SK-N-SH (cell line): ENCODE data around the gene PRKCA. TPM values are rescaled to one million over a fixed set of nuclear protein-coding genes. Genes with fewer than 3 reads are reported as not detected.

Source experiments
- CTCF ChIA-PET: fragments of 300-600, 350-600 bp; formaldehyde crosslinking; extraction: SDS; loops from one replicate; lab custom pipeline; 2021; lab: Yijun Ruan, JAX
- POLR2A ChIA-PET: fragments of 350-600 bp; sonication (Branson Sonifier 250); formaldehyde crosslinking; extraction: SDS; loops from one replicate; lab custom pipeline; 2020; ENCODE audit warnings: antibody characterized with exemption, inconsistent platforms; lab: Yijun Ruan, JAX
- DNase-seq: peaks from one replicate; pipeline ENCODE4 v3.0.0; 2012
- H2AFZ ChIP-seq: fragments of 200-600 bp; sonication (generic); 2 replicates; pipeline ENCODE4 v1.8.1; 2016; ENCODE audit warnings: antibody characterized with exemption, mild to moderate bottlenecking, low read depth
- H3F3A ChIP-seq: fragments of 200-600 bp; sonication (generic); replicated peaks from 2 replicates; pipeline ENCODE3; 2016; ENCODE audit warnings: antibody characterized with exemption, mild to moderate bottlenecking; ENCODE audit not compliant: insufficient read depth
- H3K27ac ChIP-seq, 2 experiments: fragments of 200-500 bp in 1 of 2; fragments of 200-600 bp in 1 of 2; sonication (Bioruptor generic) in 1 of 2; sonication (generic), shearing (Covaris generic) in 1 of 2; 2 replicates each; pipeline versions ENCODE4 v1.5.1 to v1.6.1; 2014 to 2016; ENCODE audit warnings: low read depth in 2 of 2, inconsistent platforms in 1 of 2, low read length in 1 of 2, mild to moderate bottlenecking in 1 of 2, mixed read lengths in 1 of 2
- H3K27me3 ChIP-seq: fragments of 200-600 bp; sonication (generic), shearing (Covaris generic); 2 replicates; pipeline ENCODE4 v1.6.1; 2016; ENCODE audit warnings: mixed run types; ENCODE audit not compliant: insufficient read depth
- H3K36me3 ChIP-seq, 2 experiments: fragments of 200-500 bp in 1 of 2; fragments of 200-600 bp in 1 of 2; sonication (Bioruptor generic) in 1 of 2; sonication (generic) in 1 of 2; replicated peaks in 1 of 2; 2 replicates each; pipeline versions ENCODE3 to v1.5.1; 2014 to 2016; ENCODE audit warnings: low read length in 1 of 2, mild to moderate bottlenecking in 1 of 2; ENCODE audit not compliant: insufficient read depth in 2 of 2, control insufficient read depth in 1 of 2
- H3K4me1 ChIP-seq, 2 experiments: fragments of 200-500 bp in 1 of 2; fragments of 200-600 bp in 1 of 2; sonication (Bioruptor generic) in 1 of 2; sonication (generic), shearing (Covaris generic) in 1 of 2; 2 replicates each; pipeline versions ENCODE4 v1.5.1 to v1.6.1; 2014 to 2016; ENCODE audit warnings: low read depth in 1 of 2, low read length in 1 of 2, mixed run types in 1 of 2; ENCODE audit not compliant: insufficient read depth in 2 of 2, control insufficient read depth in 1 of 2
- H3K4me2 ChIP-seq: fragments of 200-600 bp; sonication (generic), shearing (Covaris generic); 2 replicates; pipeline ENCODE4 v1.6.1; 2017; ENCODE audit warnings: mixed run types
- H3K4me3 ChIP-seq, 2 experiments: fragments of 200-500 bp in 1 of 2; fragments of 200-600 bp in 1 of 2; sonication (Bioruptor generic) in 1 of 2; sonication (generic), shearing (Covaris generic) in 1 of 2; 2 replicates each; pipeline versions ENCODE4 v1.5.1 to v1.8.1; 2014 to 2016; ENCODE audit warnings: low read depth in 2 of 2, inconsistent platforms in 1 of 2, low read length in 1 of 2, mild to moderate bottlenecking in 1 of 2, mixed read lengths in 1 of 2, moderate library complexity in 1 of 2
- H3K79me2 ChIP-seq: fragments of 200-600 bp; sonication (generic); 2 replicates; pipeline ENCODE4 v1.8.1; 2017; ENCODE audit warnings: mild to moderate bottlenecking; ENCODE audit not compliant: insufficient read depth
- H3K9ac ChIP-seq: fragments of 200-600 bp; sonication (generic); 2 replicates; pipeline ENCODE4 v1.6.1; 2017; ENCODE audit warnings: mixed run types
- H3K9me2 ChIP-seq: fragments of 200-600 bp; sonication (generic); 2 replicates; pipeline ENCODE4 v1.6.1; 2017; ENCODE audit warnings: mixed run types
- H3K9me3 ChIP-seq: fragments of 200-600 bp; sonication (generic); 2 replicates; pipeline ENCODE4 v1.6.1; 2017; ENCODE audit warnings: mixed run types, mild to moderate bottlenecking, moderate library complexity
- H4K20me1 ChIP-seq: fragments of 200-600 bp; sonication (generic); 2 replicates; pipeline ENCODE4 v1.6.1; 2017; ENCODE audit warnings: mild to moderate bottlenecking, mixed run types; ENCODE audit not compliant: insufficient read depth
- CHD2 ChIP-seq: fragments of 150-350 bp; IDR thresholded peaks from 2 replicates; pipeline ENCODE4 v1.6.1; 2018; ENCODE audit warnings: low read length; ENCODE audit not compliant: partially characterized antibody
- ELF1 ChIP-seq: IDR thresholded peaks from 2 replicates; pipeline ENCODE4 v1.4.0; 2012
- FOSL2 ChIP-seq: IDR thresholded peaks from 2 replicates; pipeline ENCODE4 v1.4.0; 2012; ENCODE audit warnings: low read depth, mild to moderate bottlenecking, moderate library complexity, borderline replicate concordance
- FOXJ3 ChIP-seq: sonication (generic); formaldehyde crosslinking; IDR thresholded peaks from 2 replicates; pipeline ENCODE4 v1.5.1; 2020; ENCODE audit warnings: mild to moderate bottlenecking, missing genetic modification reagents
- GATA2 ChIP-seq: sonication (generic); formaldehyde crosslinking; IDR thresholded peaks from 2 replicates; pipeline ENCODE4 v1.5.0; 2020; ENCODE audit warnings: mild to moderate bottlenecking, missing genetic modification reagents
- JUND ChIP-seq: IDR thresholded peaks from 2 replicates; pipeline ENCODE4 v1.4.0; 2012
- MEF2A ChIP-seq: IDR thresholded peaks from 2 replicates; pipeline ENCODE4 v1.4.0; 2012; ENCODE audit warnings: low read depth, borderline replicate concordance
- POLR2AphosphoS5 ChIP-seq: IDR thresholded peaks from 2 replicates; pipeline ENCODE4 v1.6.1; 2012; ENCODE audit warnings: low read depth, low read length
- RAD21 ChIP-seq: IDR thresholded peaks from 2 replicates; pipeline ENCODE4 v1.6.1; 2012; ENCODE audit warnings: mild to moderate bottlenecking, low read length
- RXRA ChIP-seq: IDR thresholded peaks from 2 replicates; pipeline ENCODE4 v1.4.0; 2012; ENCODE audit warnings: low read depth, mild to moderate bottlenecking, borderline replicate concordance
- TAF1 ChIP-seq: IDR thresholded peaks from 2 replicates; pipeline ENCODE4 v1.6.1; 2012; ENCODE audit warnings: low read depth, mild to moderate bottlenecking, low read length, moderate library complexity, borderline replicate concordance
- TCF12 ChIP-seq: IDR thresholded peaks from 2 replicates; pipeline ENCODE4 v1.4.0; 2012
- TEAD4 ChIP-seq: IDR thresholded peaks from 2 replicates; pipeline ENCODE4 v1.4.0; 2012; ENCODE audit warnings: mild to moderate bottlenecking, borderline replicate concordance; ENCODE audit not compliant: insufficient read depth
- WGBS: methylation state at CpG from one replicate; pipeline ENCODE4 v1.1.6; 2017; ENCODE audit warnings: low lambda C conversion rate; 5-methylcytosine and 5-hydroxymethylcytosine counted together
- polyA plus RNA-seq, 3 experiments: library from polyadenylated mRNA; depleted of rRNA; stranded (reverse); fragments of >200 nt; gene quantifications; 2 replicates each; pipeline ENCODE4 v1.2.3, GENCODE V29; 2012
- TF ChIP-seq, protein P1 (sequence below): fragments of 150-350 bp; IDR thresholded peaks from 2 replicates; pipeline ENCODE4 v1.6.1; 2016; ENCODE audit warnings: mild to moderate bottlenecking, low read depth, low read length
- TF ChIP-seq, protein P2 (sequence below): fragments of 200-600 bp; sonication (generic); IDR thresholded peaks from 2 replicates; pipeline ENCODE4 v1.6.1; 2017; ENCODE audit warnings: antibody characterized with exemption, mild to moderate bottlenecking, moderate library complexity
- TF ChIP-seq, protein P3 (sequence below): fragments of 150-350 bp; IDR thresholded peaks from 2 replicates; pipeline ENCODE4 v1.6.1; 2017; ENCODE audit warnings: antibody characterized with exemption, low read length, low read depth, borderline replicate concordance

The PRKCA gene
- polyA plus RNA-seq, 1 of the 3 experiments (the other 2 are of a cell fraction): 108 TPM

DNA sequence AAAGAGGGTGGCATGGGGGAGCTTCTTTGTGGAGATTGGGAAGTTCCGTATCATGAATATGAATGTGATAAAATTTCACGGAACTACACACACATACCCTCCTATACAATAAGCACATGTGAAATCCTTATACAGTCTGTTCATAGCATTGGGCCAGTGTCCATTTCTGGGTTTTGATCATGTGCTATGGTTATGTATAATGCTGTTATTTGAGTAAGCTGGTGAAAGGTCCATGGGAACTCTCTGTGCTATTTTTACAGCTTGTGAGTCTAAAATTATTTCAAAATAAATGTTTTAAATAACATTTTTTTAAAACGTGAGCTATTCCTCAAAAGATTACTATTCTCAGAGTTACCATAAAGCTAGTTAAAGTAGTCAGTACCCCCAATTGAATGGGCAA, 327.3 kb downstream of the PRKCA start (continued):
- no peak for TF ChIP-seq ELF1

DNA sequence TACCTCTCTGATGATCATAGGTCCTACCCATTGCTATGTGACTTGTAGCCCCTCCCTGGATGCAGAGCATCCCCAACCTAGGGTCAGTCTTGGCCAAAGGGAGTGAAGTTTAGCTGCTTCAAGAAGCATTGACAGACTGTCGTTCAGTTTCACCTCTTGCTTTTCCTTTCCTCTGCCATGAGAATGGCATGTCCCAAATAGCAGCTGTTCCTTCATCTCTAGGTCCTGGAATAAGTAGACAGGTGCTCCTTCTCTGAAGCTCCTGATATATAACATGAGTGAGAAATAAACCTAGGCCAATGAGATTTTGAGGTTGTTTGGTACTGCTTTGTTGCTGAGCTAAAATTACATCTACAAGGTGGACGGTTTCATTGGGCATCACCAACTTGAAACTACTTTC, 328.0 kb downstream of the PRKCA start:
- peaks cover 0 to 3% of the 10 kb centered on the region in 2 experiments for H3K36me3 ChIP-seq
- H3K9me2 ChIP-seq: no peaks in the 10 kb centered on the region
- WGBS: 98% methylated on average over 2 of the region's 2 CpGs
- peaks cover 11% of the 10 kb centered on the region for H3F3A ChIP-seq
- peaks cover 92% of the 10 kb centered on the region for H3K79me2 ChIP-seq
- no peaks in the 10 kb centered on the region for H3K27me3 ChIP-seq
- POLR2A ChIA-PET: no interaction called here
- no peak overlapping the region for H3K9ac ChIP-seq
- H3K4me1 ChIP-seq: peaks cover under 1 to 26% of the 10 kb centered on the region in 2 experiments; a peak in 3 of 4 replicates
- H3K27ac ChIP-seq: no peak overlapping the region
- peaks cover 82% of the 10 kb centered on the region for H4K20me1 ChIP-seq
- CTCF ChIA-PET: interaction anchor here (0.6 to 8.8 kb wide), 5 partner anchors 9 to 730 kb away, joined by 3 to 90 read pairs (median 24); no protein-coding TSS in a partner anchor
- H3K4me2 ChIP-seq: no peak overlapping the region
- H3K9me3 ChIP-seq: no peaks in the 10 kb centered on the region
- H2AFZ ChIP-seq: no peak overlapping the region
- TF ChIP-seq TCF12 (no peak), FOSL2 (no peak), GATA2 (CRISPR knock-in tag) (no peak), CHD2 (no peak), MEF2A (no peak), TEAD4 (no peak), POLR2AphosphoS5 (no peak; the same call in 1 of the 2 replicates), JUND (no peak), FOXJ3 (CRISPR knock-in tag) (no peak), RAD21 (no peak), ELF1 (no peak), TAF1 (no peak), RXRA (no peak)
- TF ChIP-seq, protein P1, sequence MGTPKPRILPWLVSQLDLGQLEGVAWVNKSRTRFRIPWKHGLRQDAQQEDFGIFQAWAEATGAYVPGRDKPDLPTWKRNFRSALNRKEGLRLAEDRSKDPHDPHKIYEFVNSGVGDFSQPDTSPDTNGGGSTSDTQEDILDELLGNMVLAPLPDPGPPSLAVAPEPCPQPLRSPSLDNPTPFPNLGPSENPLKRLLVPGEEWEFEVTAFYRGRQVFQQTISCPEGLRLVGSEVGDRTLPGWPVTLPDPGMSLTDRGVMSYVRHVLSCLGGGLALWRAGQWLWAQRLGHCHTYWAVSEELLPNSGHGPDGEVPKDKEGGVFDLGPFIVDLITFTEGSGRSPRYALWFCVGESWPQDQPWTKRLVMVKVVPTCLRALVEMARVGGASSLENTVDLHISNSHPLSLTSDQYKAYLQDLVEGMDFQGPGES: no peak
- TF ChIP-seq, protein P2, sequence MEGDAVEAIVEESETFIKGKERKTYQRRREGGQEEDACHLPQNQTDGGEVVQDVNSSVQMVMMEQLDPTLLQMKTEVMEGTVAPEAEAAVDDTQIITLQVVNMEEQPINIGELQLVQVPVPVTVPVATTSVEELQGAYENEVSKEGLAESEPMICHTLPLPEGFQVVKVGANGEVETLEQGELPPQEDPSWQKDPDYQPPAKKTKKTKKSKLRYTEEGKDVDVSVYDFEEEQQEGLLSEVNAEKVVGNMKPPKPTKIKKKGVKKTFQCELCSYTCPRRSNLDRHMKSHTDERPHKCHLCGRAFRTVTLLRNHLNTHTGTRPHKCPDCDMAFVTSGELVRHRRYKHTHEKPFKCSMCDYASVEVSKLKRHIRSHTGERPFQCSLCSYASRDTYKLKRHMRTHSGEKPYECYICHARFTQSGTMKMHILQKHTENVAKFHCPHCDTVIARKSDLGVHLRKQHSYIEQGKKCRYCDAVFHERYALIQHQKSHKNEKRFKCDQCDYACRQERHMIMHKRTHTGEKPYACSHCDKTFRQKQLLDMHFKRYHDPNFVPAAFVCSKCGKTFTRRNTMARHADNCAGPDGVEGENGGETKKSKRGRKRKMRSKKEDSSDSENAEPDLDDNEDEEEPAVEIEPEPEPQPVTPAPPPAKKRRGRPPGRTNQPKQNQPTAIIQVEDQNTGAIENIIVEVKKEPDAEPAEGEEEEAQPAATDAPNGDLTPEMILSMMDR: no peak
- TF ChIP-seq, protein P3, sequence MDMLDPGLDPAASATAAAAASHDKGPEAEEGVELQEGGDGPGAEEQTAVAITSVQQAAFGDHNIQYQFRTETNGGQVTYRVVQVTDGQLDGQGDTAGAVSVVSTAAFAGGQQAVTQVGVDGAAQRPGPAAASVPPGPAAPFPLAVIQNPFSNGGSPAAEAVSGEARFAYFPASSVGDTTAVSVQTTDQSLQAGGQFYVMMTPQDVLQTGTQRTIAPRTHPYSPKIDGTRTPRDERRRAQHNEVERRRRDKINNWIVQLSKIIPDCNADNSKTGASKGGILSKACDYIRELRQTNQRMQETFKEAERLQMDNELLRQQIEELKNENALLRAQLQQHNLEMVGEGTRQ: no peak
- TF ChIP-seq, all 33 proteins: peak for 0
- H3K4me3 ChIP-seq: no peak overlapping the region
- no peak for DNase-seq
